ENCODE data around the gene ITK.
"Not testable (repeated sequence)": the region's sequence is repeated elsewhere in the genome, so short reads cannot be mapped to it uniquely, and the experiment has no call there.

The ITK gene

DNA sequence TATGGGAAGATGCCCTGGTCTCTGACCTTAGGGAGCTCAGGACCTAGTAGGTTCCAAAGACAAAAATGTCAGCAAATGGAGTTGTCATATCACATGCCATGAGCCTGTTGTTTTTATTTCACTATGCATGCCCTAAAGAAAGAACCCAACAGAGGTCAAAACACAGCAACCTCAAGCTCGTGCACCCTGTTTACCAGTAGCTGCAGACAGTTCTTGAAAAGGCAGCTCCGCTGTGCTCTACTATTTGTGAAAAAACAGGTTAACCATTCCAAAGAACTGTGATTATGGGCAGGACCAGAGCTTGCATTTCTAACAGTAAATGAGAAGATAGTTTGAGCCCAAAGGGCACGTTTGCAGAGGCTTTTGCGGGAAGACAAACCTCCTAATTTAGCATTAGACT lies 22.8 kb downstream of the ITK start:
- TF ChIP-seq, protein P1, sequence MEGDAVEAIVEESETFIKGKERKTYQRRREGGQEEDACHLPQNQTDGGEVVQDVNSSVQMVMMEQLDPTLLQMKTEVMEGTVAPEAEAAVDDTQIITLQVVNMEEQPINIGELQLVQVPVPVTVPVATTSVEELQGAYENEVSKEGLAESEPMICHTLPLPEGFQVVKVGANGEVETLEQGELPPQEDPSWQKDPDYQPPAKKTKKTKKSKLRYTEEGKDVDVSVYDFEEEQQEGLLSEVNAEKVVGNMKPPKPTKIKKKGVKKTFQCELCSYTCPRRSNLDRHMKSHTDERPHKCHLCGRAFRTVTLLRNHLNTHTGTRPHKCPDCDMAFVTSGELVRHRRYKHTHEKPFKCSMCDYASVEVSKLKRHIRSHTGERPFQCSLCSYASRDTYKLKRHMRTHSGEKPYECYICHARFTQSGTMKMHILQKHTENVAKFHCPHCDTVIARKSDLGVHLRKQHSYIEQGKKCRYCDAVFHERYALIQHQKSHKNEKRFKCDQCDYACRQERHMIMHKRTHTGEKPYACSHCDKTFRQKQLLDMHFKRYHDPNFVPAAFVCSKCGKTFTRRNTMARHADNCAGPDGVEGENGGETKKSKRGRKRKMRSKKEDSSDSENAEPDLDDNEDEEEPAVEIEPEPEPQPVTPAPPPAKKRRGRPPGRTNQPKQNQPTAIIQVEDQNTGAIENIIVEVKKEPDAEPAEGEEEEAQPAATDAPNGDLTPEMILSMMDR (IDR thresholded peaks at IDR 0.05) = no peak
- Histone ChIP-seq H3K27ac (no peak overlapping the region), H3K4me1 (ENCODE audit: control insufficient read depth in 1 of 2, insufficient read depth in 1 of 2, low read depth in 1 of 2, low read length in 1 of 2) (no peaks in the 10 kb centered on the region), H3K9me3 (no peaks in the 10 kb centered on the region), H3K4me3 (ENCODE audit: low read depth in 1 of 2, low read length in 1 of 2) (no peak overlapping the region), H3K36me3 (no peaks in the 10 kb centered on the region), H3K27me3 (peaks cover 35% of the 10 kb centered on the region)

DNA sequence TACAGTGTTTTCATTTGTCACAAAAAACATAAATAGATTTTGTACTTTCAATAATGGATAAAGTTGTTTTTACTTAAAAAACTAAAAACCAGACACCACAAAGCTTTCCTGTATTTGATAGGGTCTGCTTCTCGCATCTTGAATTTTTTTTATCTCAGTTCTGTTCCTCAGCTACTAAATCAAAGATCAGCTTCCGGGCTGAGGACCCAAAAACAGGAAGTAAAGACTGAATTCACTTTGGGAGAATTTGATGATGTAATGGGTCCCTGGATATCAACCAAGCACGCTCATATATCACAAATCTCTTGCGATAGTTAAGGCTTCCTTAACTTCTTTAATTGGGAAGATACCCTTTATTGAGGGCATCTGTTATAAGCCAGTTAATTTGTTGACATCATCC lies 24.1 kb downstream of the ITK start:
- Histone ChIP-seq H3K27ac (no peak overlapping the region), H3K4me1 (ENCODE audit: control insufficient read depth in 1 of 2, insufficient read depth in 1 of 2, low read depth in 1 of 2, low read length in 1 of 2) (no peaks in the 10 kb centered on the region), H3K36me3 (no peaks in the 10 kb centered on the region), H3K9me3 (no peaks in the 10 kb centered on the region), H3K27me3 (peaks cover 23% of the 10 kb centered on the region), H3K4me3 (ENCODE audit: low read depth in 1 of 2, low read length in 1 of 2) (no peak overlapping the region)
- TF ChIP-seq, protein P1 (IDR thresholded peaks at IDR 0.05) = no peak

DNA sequence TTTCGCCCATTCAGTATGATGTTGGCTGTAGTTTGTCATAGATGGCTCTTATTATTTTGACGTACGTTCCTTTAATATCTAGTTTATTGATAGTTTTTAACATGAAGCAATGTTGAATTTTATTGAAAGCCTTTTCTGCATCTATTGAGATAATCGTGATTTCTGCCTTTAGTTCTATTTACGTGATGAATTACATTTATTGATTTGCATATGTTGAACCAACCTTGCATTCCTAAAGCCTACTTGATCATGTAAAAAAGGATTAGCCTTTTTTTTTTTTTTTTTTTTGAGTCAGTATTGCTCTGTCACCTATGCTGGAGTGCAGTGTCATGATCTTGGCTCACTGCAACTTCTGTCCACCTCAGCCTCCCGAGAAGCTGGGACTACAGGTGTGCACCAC lies 25.1 kb downstream of the ITK start:
- TF ChIP-seq, protein P1 (IDR thresholded peaks at IDR 0.05) = no peak
- H3K4me1 ChIP-seq (ENCODE audit: control insufficient read depth in 1 of 2, insufficient read depth in 1 of 2, low read depth in 1 of 2, low read length in 1 of 2) = peaks cover 0 to 2% of the 10 kb centered on the region in 2 experiments
- H3K36me3 ChIP-seq = no peaks in the 10 kb centered on the region

DNA sequence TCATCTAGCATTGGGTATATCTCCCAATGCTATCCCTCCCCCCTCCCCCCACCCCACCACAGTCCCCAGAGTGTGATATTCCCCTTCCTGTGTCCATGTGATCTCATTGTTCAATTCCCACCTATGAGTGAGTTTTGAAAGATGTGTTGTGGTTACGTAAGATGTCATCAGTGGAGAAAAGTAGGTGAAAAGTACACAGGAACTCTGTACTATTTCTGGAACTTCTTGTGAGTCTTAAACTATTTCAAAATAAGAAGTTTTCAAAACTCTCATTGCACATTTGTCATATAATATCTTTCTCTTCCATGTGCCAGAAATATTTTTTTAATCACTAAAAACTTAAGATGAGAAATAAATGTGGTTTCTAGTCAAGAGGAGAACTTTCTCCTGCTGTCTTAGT lies 30.0 kb downstream of the ITK start:
- H3K36me3 ChIP-seq; H3K4me3 ChIP-seq (ENCODE audit: low read depth in 1 of 2, low read length in 1 of 2); H3K27me3 ChIP-seq; H3K9me3 ChIP-seq; H3K27ac ChIP-seq: not testable (repeated sequence)
- peaks cover 0 to 22% of the 10 kb centered on the region in 2 experiments for H3K4me1 ChIP-seq (ENCODE audit: control insufficient read depth in 1 of 2, insufficient read depth in 1 of 2, low read depth in 1 of 2, low read length in 1 of 2)

More for the DNA sequence above, 25.1 kb downstream of the ITK start:
- no peaks in the 10 kb centered on the region for H3K9me3 ChIP-seq
- H3K27me3 ChIP-seq = peaks cover 20% of the 10 kb centered on the region
- H3K27ac ChIP-seq = no peak overlapping the region
- H3K4me3 ChIP-seq (ENCODE audit: low read depth in 1 of 2, low read length in 1 of 2) = no peak overlapping the region

DNA sequence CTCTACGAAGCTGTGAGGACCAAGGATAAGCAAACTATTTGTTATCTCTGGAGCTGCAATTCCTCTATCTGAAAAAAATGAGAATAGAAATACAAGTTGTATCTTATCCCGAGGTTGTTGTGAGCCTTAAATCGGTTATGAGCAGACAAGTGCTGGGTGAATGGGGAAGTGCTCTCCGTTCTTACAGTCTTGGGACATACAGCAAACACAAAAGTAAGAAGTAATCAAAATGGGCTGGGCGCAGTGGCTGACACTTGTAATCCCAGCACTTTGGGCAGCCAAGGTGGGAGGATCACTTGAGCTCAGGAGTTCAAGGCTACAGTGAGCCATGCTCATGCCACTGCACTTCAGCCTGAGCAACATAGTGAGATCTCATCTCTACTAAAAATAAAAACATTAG lies 31.7 kb downstream of the ITK start:
- Histone ChIP-seq H3K27me3 (no peaks in the 10 kb centered on the region), H3K36me3 (no peaks in the 10 kb centered on the region), H3K27ac (no peak overlapping the region), H3K9me3 (no peaks in the 10 kb centered on the region), H3K4me1 (ENCODE audit: control insufficient read depth in 1 of 2, insufficient read depth in 1 of 2, low read depth in 1 of 2, low read length in 1 of 2) (peaks cover 0 to 22% of the 10 kb centered on the region in 2 experiments), H3K4me3 (ENCODE audit: low read depth in 1 of 2, low read length in 1 of 2) (no peak overlapping the region)
- TF ChIP-seq, protein P1 (IDR thresholded peaks at IDR 0.05) = no peak

DNA sequence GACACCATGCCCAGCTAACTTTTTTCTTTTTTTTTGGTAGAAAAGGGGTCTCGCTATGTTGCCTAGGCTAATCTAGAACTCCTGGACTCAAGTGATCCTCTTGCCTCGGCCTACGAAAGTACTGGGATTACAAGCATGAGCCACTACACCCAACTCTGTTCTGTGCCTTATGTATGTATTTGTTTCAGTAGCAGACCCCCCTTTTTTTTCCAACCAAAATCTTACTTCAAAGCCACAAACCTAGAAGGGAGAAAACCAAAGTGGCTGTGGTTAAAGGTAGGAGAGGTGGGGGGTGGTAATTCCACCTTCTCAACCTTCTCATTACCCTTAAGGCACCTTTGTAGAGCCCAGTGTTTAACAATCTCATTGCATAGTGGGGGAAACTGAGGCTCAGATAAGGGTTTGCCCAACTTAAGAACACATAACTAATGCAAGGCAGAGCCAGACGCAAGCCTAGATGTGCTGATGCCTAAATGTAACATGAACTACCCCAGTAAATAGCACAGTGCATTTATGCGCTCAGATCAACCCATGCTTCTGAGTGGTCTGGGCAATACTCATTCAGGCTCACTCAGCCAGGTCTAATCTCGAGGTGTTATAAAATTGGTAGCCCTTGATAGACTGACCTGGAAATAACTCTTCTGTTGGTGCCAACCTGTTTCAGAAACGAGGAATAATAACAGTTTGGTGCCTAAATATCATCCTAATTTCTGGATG lies 33.0 kb downstream of the ITK start:
- Histone ChIP-seq H3K9me3 (no peaks in the 10 kb centered on the region), H3K4me3 (ENCODE audit: low read depth in 1 of 2, low read length in 1 of 2) (no peak overlapping the region), H3K36me3 (no peaks in the 10 kb centered on the region), H3K27me3 (no peaks in the 10 kb centered on the region), H3K27ac (no peak overlapping the region), H3K4me1 (ENCODE audit: control insufficient read depth in 1 of 2, insufficient read depth in 1 of 2, low read depth in 1 of 2, low read length in 1 of 2) (peaks cover 0 to 22% of the 10 kb centered on the region in 2 experiments)
- TF ChIP-seq, protein P1 (IDR thresholded peaks at IDR 0.05) = no peak
